GM21381 (cell line): Measurements from ENCODE around the gene WDR33.

ENCODE experiments used
- ATAC-seq: cut with Tn5 transposase; IDR thresholded peaks from one replicate; pipeline ENCODE4 v1.9.1; 2021; ENCODE audit warnings: mild to moderate bottlenecking, moderate library complexity; ENCODE audit not compliant: unreplicated experiment

Gene WDR33

GRCh38 chr2:127698553-127699355 is 112.2 kb downstream of the WDR33 start:
- no peak for ATAC-seq

- no peak for ATAC-seq
Measured at GRCh38 chr2:127697482-127698180, 113.3 kb downstream of the WDR33 start.

- no peak for ATAC-seq
Measured at GRCh38 chr2:127695491-127696472, 115.2 kb downstream of the WDR33 start.

- ATAC-seq: no peak
Measured at GRCh38 chr2:127694986-127695385, 116.0 kb downstream of the WDR33 start.

GRCh38 chr2:127690696-127691095 is 120.3 kb downstream of the WDR33 start:
- no peak for ATAC-seq

GRCh38 chr2:127688405-127688804 is 122.6 kb downstream of the WDR33 start:
- ATAC-seq: no peak

GRCh38 chr2:127685410-127686080 is 125.4 kb downstream of the WDR33 start:
- ATAC-seq: no peak

GRCh38 chr2:127683757-127684156 is 127.2 kb downstream of the WDR33 start:
- no peak for ATAC-seq

GRCh38 chr2:127683056-127683455 is 127.9 kb downstream of the WDR33 start:
- no peak for ATAC-seq

- no peak for ATAC-seq
Measured at GRCh38 chr2:127681976-127682857, 128.8 kb downstream of the WDR33 start.

- ATAC-seq: no peak
Measured at GRCh38 chr2:127681288-127681804, 129.6 kb downstream of the WDR33 start.

- ATAC-seq: no peak
Measured at GRCh38 chr2:127680706-127681287, 130.2 kb downstream of the WDR33 start.

- no peak for ATAC-seq
Measured at GRCh38 chr2:127679680-127680361, 131.2 kb downstream of the WDR33 start.

- ATAC-seq: no peak
Measured at GRCh38 chr2:127678991-127679390, 132.0 kb downstream of the WDR33 start.

GRCh38 chr2:127678531-127678930 is 132.4 kb downstream of the WDR33 start:
- ATAC-seq: no peak

GRCh38 chr2:127676906-127677305 is 134.1 kb downstream of the WDR33 start:
- ATAC-seq: no peak

- ATAC-seq: no peak
Measured at GRCh38 chr2:127675331-127676261, 135.4 kb downstream of the WDR33 start, which contains the start of gene LIMS2. Gene LIMS2 (minus strand): TSS chr2:127675530. CDS start chr2:127675024, 506 bp downstream.
